Measurements from ENCODE around the gene CCDC188.

GRCh38 chr22:20199413-20199842 lies 48.6 kb upstream of the CCDC188 start:
- TF ChIP-seq, protein P1, sequence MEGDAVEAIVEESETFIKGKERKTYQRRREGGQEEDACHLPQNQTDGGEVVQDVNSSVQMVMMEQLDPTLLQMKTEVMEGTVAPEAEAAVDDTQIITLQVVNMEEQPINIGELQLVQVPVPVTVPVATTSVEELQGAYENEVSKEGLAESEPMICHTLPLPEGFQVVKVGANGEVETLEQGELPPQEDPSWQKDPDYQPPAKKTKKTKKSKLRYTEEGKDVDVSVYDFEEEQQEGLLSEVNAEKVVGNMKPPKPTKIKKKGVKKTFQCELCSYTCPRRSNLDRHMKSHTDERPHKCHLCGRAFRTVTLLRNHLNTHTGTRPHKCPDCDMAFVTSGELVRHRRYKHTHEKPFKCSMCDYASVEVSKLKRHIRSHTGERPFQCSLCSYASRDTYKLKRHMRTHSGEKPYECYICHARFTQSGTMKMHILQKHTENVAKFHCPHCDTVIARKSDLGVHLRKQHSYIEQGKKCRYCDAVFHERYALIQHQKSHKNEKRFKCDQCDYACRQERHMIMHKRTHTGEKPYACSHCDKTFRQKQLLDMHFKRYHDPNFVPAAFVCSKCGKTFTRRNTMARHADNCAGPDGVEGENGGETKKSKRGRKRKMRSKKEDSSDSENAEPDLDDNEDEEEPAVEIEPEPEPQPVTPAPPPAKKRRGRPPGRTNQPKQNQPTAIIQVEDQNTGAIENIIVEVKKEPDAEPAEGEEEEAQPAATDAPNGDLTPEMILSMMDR (conservative IDR thresholded peaks at IDR 0.05 in 1 of 2, IDR thresholded peaks at IDR 0.05 in 1 of 2; ENCODE audit: extremely low read depth in 1 of 2, insufficient read depth in 1 of 2, low read depth in 1 of 2, low read length in 2 of 2) = no peak
- TF ChIP-seq EZH2 (IDR thresholded peaks at IDR 0.05; ENCODE audit: borderline replicate concordance, low read length) = no peak

Measured in mammary epithelial cell (primary cell).